HTERT RPE-1 (cell line): ENCODE data around the gene SDHB.

Experiments used
- in situ Hi-C: fragments of 300-500 bp; cut with MboI; formaldehyde crosslinking; loops from 4 replicates; pipeline ENCODE4 v1.14.3; 2020; ENCODE audit warnings: low sequenced_read_pairs

Gene SDHB

DNA sequence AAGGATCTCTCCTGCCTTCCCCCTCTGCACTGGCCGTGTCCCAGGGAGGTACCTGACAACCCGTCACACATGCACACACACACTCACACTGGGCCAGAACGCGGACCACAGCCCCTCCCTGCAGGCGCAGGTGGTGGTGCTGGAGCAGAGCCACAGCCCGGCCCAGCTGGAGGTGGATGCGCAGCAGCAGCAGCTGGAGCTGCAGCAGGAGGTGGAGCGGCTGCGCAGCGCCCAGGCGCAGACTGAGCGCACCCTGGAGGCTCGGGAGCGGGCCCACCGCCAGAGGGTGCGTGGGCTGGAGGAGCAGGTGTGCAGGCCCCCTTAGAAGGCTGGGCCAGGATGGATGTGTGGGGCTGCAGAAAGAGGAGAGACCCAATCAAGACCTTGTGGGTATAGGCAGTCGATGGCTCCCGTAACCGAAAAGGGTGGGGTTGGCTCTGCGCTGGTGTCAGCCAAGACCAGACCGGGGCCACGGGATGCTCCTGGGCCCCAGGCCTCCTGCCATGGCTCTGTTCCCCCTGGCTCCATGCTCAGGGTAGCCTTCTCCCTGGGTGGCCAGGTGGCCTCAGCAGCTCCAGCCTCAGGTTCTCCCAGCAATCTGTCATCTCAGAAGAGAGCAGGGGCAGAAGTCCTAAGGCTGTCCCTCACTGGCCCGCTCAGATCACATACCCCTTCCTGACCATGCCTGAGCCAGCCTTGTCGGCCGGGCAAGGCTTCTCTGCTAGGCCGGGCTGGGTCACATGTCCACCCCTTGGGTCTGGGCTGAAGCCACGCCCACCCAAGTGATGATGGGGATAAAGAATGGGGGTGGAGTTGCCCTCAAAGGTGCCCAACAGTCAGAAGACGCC is 82.3 kb downstream of the SDHB start:
- in situ Hi-C loops = no loop called here

DNA sequence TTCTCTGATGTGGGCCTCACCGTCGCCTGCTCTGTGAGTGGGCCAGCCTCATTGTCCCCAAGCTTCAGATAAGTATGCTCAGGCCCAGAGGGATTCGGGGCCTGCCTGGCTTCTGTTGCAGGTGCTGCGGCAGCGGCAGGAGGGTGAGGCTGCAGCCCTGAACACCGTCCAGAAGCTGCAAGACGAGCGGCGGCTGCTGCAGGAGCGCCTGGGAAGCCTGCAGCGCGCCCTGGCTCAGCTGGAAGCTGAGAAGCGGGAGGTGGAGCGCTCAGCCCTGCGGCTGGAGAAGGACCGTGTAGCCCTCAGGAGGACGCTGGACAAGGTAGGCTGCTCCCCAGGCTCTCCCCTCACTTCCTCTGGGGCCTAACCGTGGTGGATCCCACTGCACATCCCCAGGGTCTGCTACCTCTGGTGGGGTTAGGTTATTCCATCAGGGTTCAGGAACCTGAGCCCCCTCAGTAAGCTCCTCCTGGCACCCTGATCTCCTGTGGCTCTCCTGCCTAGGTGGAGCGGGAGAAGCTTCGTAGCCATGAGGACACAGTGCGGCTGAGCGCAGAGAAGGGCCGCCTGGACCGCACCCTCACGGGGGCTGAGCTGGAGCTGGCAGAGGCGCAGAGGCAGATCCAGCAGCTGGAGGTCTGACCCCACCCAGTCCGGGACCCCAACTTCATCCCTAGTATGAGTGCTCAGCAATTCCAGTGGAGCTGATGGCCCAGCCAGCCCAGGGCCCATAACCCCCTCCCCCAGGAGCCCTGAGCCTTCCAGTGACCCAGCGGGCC is 83.5 kb downstream of the SDHB start:
- in situ Hi-C loops = no loop called here

DNA sequence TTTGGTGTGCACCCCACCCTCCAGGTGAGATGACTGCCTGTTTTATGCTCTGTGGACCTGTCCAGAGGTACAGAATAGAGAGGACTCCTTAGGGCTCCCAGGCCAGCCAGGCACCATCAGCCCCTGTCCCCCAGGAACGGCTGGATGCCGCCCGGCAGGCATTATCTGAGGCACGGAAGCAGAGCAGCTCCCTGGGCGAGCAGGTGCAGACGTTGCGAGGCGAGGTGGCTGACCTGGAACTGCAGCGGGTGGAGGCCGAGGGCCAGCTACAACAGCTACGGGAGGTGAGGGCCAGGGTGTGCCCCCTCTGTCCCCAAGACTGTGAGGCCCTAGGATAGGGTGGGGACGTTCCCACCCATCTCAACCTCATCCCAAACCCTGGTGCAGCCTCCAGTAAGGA is 84.2 kb downstream of the SDHB start:
- in situ Hi-C loops = no loop called here

DNA sequence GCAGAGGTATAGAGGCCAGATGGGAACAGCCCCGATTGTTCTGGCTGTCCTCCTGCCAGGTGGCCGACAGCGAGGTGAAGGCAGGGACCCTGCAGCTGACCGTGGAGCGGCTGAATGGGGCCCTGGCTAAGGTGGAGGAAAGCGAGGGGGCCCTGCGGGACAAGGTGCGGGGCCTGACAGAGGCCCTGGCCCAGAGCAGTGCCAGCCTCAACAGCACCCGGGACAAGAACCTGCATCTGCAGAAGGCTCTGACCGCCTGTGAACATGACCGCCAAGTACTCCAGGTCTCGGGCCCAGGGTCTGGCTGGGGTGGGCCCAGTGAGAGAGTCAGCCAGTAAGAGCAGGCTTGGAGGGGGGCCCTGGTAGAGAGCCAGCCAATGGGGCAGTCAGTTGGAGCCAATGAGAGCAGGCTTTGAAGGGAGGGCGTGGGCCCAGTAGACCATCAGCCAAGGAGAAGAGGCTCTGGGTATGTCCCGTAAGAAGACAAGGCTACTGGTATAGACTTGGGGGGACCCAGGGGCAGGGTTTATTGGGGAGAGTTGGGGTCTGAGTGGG is 84.7 kb downstream of the SDHB start:
- in situ Hi-C loops = no loop called here
